Astrocyte (in vitro differentiated cells and primary cell): ENCODE data around the gene NFILZ. TPM values are rescaled to one million over a fixed set of nuclear protein-coding genes. Genes with fewer than 3 reads are reported as not detected.
"Not testable (repeated sequence)": the region's sequence is repeated elsewhere in the genome, so short reads cannot be mapped to it uniquely, and the experiment has no call there.

Experiments
- DNase-seq: peaks from one replicate; pipeline ENCODE4 v3.0.0-alpha.2; 2010; ENCODE audit warnings: low read depth
- FAIRE-seq: peaks from 2 replicates; lab custom pipeline; 2011; peaks lifted over from hg19 to GRCh38; lab: Jason Lieb, UNC
- H2AFZ ChIP-seq: 2 replicates; pipeline ENCODE4 v1.6.0; 2012; ENCODE audit warnings: low read depth, low read length, inconsistent platforms
- H3K27ac ChIP-seq: 2 replicates; pipeline ENCODE4 v1.5.1; 2011; ENCODE audit warnings: low read depth, low read length, inconsistent platforms
- H3K27me3 ChIP-seq: 2 replicates; pipeline ENCODE4 v1.6.0; 2011; ENCODE audit warnings: low read length, inconsistent platforms; ENCODE audit not compliant: insufficient read depth
- H3K36me3 ChIP-seq: 2 replicates; pipeline ENCODE4 v1.5.1; 2011; ENCODE audit warnings: low read length, inconsistent platforms; ENCODE audit not compliant: insufficient read depth
- H3K4me1 ChIP-seq: 2 replicates; pipeline ENCODE4 v1.5.1; 2011; ENCODE audit warnings: low read length, inconsistent platforms; ENCODE audit not compliant: insufficient read depth
- H3K4me2 ChIP-seq: 2 replicates; pipeline ENCODE4 v1.6.0; 2012; ENCODE audit warnings: low read length, inconsistent platforms
- H3K4me3 ChIP-seq: 2 replicates; pipeline ENCODE4 v1.5.1; 2011; ENCODE audit warnings: low read depth, mild to moderate bottlenecking, low read length, inconsistent platforms; ENCODE audit not compliant: insufficient read depth
- H3K79me2 ChIP-seq: 2 replicates; pipeline ENCODE4 v1.6.0; 2012; ENCODE audit warnings: mild to moderate bottlenecking, low read length, inconsistent platforms; ENCODE audit not compliant: insufficient read depth
- H3K9ac ChIP-seq: 2 replicates; pipeline ENCODE4 v1.6.0; 2012; ENCODE audit warnings: mild to moderate bottlenecking, low read length, inconsistent platforms
- H3K9me3 ChIP-seq: 2 replicates; pipeline ENCODE4 v1.5.1; 2012; ENCODE audit warnings: low read depth, mild to moderate bottlenecking, low read length, inconsistent platforms; ENCODE audit not compliant: insufficient read depth
- H4K20me1 ChIP-seq: 2 replicates; pipeline ENCODE4 v1.6.0; 2012; ENCODE audit warnings: low read length, inconsistent platforms; ENCODE audit not compliant: insufficient read depth
- H3K27ac Mint-ChIP-seq: one replicate; pipeline ENCODE4 v1.8.0; 2021; ENCODE audit warnings: mild to moderate bottlenecking, mixed read lengths; ENCODE audit not compliant: unreplicated experiment
- H3K27me3 Mint-ChIP-seq: one replicate; pipeline ENCODE4 v1.8.0; 2021; ENCODE audit warnings: low read depth, mixed read lengths; ENCODE audit not compliant: unreplicated experiment
- H3K36me3 Mint-ChIP-seq: one replicate; pipeline ENCODE4 v1.8.0; 2021; ENCODE audit warnings: low read depth, mixed read lengths; ENCODE audit not compliant: unreplicated experiment
- H3K4me1 Mint-ChIP-seq: one replicate; pipeline ENCODE4 v1.8.0; 2021; ENCODE audit warnings: low read depth, mixed read lengths; ENCODE audit not compliant: unreplicated experiment
- H3K4me3 Mint-ChIP-seq: one replicate; pipeline ENCODE4 v1.8.0; 2021; ENCODE audit warnings: mild to moderate bottlenecking, moderate library complexity, mixed read lengths; ENCODE audit not compliant: unreplicated experiment
- H3K9me3 Mint-ChIP-seq: one replicate; pipeline ENCODE4 v1.8.0; 2021; ENCODE audit warnings: mild to moderate bottlenecking, mixed read lengths; ENCODE audit not compliant: unreplicated experiment
- CTCF ChIP-seq: IDR thresholded peaks from 2 replicates; pipeline ENCODE4 v1.5.1; 2011; ENCODE audit warnings: low read depth, mild to moderate bottlenecking, inconsistent platforms, low read length, moderate library complexity; ENCODE audit not compliant: insufficient read depth
- EZH2 ChIP-seq: IDR thresholded peaks from 2 replicates; pipeline ENCODE4 v1.6.1; 2012; ENCODE audit warnings: mild to moderate bottlenecking, low read length, inconsistent platforms; ENCODE audit not compliant: insufficient read depth
- total RNA-seq: library from RNA; stranded (reverse); gene quantifications from 2 replicates; pipeline ENCODE4 v1.2.1, GENCODE V29; 2021

Gene NFILZ
- total RNA-seq, 1 donor from 2014 or later: not detected

DNA sequence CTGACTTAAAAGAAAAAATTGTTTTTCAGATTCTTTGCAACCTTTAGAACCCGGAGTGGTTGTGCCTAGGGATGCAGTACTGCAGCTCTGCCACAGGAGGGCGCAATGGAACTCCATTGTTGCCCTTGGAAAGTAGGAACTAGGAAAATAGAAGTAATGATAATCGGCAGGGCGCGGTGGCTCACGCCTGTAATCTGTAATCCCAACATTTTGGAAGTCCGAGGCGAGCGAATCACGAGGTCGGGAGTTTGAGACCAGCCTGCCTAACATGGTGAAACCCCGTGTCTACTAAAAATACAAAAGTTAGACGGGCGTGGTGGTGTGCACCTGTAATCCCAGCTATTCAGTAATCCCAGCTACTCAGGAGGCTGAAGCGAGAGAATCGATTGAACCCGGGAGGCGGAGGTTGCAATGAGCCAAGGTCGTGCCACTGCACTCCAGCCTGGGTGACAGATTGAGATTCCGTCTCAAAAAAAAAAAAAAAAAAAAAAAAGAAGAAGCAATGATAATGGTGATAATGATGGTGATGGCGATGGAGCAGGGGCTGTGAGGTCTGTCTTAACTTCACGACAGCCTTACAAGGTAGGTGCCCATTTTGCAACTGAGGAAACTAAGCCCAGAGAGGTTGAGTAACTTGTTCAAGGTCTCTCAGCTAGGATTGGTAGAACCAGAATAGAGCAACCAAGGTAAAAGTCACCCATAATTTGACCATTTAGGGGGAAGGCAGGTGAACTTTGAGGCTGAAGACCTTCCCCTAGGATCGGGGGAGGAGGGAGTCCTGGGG lies 14.4 kb upstream of the NFILZ start:
- FAIRE-seq (no peak), DNase-seq (no peak)
- peaks cover 9% of the 10 kb centered on the region for H3K27me3 Mint-ChIP-seq
- Histone ChIP-seq H3K79me2 (no peaks in the 10 kb centered on the region), H3K4me3 (no peak overlapping the region), H3K4me2 (peak overlapping the region; percentile 29), H3K27ac (no peak overlapping the region), H4K20me1 (no peaks in the 10 kb centered on the region), H2AFZ (no peak overlapping the region), H3K4me1 (peaks cover 12% of the 10 kb centered on the region), H3K27me3 (no peaks in the 10 kb centered on the region), H3K36me3 (no peaks in the 10 kb centered on the region), H3K9me3 (no peaks in the 10 kb centered on the region), H3K9ac (no peak overlapping the region)
- no peaks in the 10 kb centered on the region for H3K9me3 Mint-ChIP-seq
- no peak for TF ChIP-seq EZH2
- TF ChIP-seq CTCF: peak; percentile 98
- H3K27ac Mint-ChIP-seq: no peak overlapping the region
- no peaks in the 10 kb centered on the region for H3K4me1 Mint-ChIP-seq
- H3K36me3 Mint-ChIP-seq: no peaks in the 10 kb centered on the region
- H3K4me3 Mint-ChIP-seq: no peak overlapping the region

DNA sequence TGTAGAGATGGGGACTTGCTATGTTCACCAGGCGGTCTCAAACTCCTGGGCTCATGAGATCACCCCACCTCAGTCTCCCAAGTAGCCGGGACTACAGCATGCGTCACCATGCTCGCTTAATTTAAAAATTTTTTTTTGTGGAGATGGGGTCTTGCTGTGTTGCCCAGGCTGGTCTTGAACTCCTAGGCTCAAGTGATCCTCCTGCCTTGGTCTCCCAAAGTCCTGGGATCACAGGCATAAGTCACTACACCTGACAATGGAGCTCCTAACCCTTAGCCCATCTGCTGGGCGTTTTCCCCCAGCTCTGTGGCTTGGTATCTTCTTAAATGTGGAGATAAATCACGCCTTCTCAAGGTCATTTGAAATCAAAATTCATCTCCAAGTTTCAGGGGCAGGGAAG lies 13.6 kb upstream of the NFILZ start:
- Mint-ChIP-seq H3K4me3 (no peak overlapping the region), H3K36me3 (no peaks in the 10 kb centered on the region), H3K27ac (no peak overlapping the region), H3K9me3 (no peaks in the 10 kb centered on the region), H3K27me3 (peaks cover 9% of the 10 kb centered on the region), H3K4me1 (no peaks in the 10 kb centered on the region)
- Histone ChIP-seq H3K79me2 (no peaks in the 10 kb centered on the region), H3K4me1 (peaks cover 7% of the 10 kb centered on the region), H3K27ac (no peak overlapping the region), H3K27me3 (no peaks in the 10 kb centered on the region), H3K9me3 (no peaks in the 10 kb centered on the region), H3K4me2 (no peak overlapping the region), H3K36me3 (no peaks in the 10 kb centered on the region), H3K9ac (no peak overlapping the region), H2AFZ (no peak overlapping the region), H3K4me3 (no peak overlapping the region), H4K20me1 (no peaks in the 10 kb centered on the region)
- DNase-seq: no peak
- TF ChIP-seq EZH2 (no peak), CTCF (no peak)
- FAIRE-seq: no peak

DNA sequence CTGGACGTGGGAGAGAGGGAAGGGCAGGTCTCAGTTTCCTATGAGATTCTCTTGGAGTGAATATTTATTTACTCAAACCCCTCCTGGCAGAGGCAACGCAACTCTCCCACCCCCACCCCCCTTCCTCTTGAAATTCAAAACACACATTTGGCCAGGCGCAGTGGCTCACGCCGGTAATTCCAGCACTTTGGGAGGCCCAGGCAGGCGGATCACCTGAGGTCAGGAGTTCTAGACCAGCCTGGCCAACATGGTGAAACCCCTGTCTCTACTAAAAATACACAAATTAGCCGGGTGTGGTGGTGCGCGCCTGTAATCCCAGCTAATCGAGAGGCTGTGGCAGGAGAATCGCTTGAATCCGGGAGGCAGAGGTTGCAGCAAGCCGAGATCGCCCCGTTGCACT lies 13.1 kb upstream of the NFILZ start:
- not testable (repeated sequence) for H3K36me3 ChIP-seq, FAIRE-seq, H3K79me2 ChIP-seq, DNase-seq, H3K27ac ChIP-seq, H4K20me1 ChIP-seq, H3K4me1 ChIP-seq, H3K9me3 Mint-ChIP-seq, H3K27me3 ChIP-seq, H3K4me1 Mint-ChIP-seq, H3K9me3 ChIP-seq, H3K4me2 ChIP-seq, H3K9ac ChIP-seq, H2AFZ ChIP-seq, H3K36me3 Mint-ChIP-seq, H3K27ac Mint-ChIP-seq, H3K4me3 Mint-ChIP-seq, H3K4me3 ChIP-seq
- peaks cover 12% of the 10 kb centered on the region for H3K27me3 Mint-ChIP-seq
